ELR (cell line): ENCODE measurements around the gene ANO9.
"Not testable (repeated sequence)": the region's sequence is repeated elsewhere in the genome, so short reads cannot be mapped to it uniquely, and the experiment has no call there.

ENCODE experiments used
- DNase-seq: peaks from one replicate; pipeline ENCODE4 v3.0.0-alpha.2; 2015; ENCODE audit warnings: low read depth

The ANO9 gene

DNA sequence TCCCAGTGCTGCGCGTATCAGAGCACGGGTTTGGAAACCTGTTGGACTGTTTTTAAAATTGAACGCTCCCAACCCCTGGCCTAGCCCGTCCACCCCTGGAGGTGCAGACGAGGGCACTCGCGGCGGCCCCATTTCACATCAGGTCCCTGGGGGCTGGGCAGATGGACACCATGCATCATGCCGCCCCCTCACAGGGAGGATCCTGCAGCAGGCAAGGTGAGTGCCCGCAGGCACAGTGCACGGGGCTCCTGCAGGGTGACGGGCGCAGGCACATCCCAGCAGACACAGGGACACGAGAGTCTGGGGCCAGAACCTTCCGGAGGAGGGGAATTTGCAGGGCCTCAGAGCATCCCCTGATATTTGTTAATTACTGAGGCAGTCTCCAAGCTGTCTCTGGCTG lies 7.3 kb downstream of the ANO9 start:
- DNase-seq: no peak

DNA sequence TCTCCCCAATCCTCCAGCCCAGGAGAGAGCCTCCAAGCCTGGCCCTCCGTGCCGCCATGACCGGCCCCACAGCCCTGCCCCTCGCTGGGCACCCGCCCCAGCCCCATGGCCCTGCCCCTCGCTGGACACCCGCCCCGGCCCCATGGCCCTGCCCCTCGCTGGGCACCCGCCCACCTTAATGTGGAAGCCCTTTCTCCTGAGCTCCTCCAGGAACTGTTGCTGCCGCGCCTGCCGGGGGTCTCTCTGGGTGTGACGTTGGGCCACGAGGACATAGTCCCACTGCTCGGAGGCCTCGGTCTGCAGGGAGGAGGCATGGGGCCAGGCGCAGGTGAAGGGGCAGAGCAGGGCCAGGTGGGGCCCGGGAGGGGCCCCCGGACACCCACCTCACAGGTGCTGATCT lies 8.2 kb downstream of the ANO9 start:
- DNase-seq: no peak

DNA sequence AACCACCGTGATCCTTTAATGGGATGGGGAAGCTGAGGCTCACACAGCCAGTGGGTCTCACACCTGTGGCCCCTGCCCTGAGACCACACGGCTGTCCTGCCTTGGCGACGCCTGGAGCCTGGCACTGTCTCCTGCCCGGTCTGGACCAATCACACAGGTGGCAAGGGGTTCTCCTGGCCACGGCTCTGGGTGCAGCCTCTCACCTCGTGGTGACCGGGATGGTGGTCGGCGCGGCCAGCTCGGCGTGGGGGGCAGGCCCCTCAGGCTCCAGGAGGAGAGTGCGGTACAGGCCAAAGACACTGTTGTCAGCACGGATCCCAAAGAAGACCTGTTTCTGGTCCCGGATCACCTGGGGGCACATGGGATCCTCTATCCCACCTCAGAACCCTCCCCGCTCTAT lies 8.7 kb downstream of the ANO9 start:
- DNase-seq: no peak

DNA sequence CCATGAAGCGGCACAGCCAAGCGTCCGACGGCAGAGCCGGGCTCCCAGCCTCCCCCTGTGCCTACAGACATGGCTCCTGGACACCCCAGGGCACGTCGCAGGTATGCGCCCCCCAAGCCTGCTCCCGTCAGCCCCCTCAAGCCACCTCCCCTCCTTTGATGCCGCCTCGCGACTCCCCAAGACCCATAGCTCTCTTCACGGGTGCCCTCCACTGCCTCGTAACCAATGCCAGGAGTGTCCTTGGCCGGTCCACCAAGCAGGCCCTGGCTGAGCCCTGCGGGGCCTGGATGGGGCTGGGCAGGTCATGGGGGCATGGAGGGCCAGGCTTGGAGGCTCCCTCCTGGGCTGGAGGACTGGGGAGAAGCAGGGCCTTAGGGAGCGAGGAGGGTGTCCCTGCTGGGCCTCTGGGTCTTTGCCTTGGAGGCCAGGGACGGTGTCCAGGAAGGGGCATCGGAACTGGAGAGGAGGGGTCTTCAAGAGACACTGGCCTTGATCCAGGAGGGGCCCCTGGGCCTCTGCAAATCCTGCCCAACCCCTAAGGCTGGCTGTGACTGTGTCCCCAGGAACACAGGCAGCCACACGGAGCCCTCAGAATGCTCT lies 9.2 kb downstream of the ANO9 start:
- no peak for DNase-seq

DNA sequence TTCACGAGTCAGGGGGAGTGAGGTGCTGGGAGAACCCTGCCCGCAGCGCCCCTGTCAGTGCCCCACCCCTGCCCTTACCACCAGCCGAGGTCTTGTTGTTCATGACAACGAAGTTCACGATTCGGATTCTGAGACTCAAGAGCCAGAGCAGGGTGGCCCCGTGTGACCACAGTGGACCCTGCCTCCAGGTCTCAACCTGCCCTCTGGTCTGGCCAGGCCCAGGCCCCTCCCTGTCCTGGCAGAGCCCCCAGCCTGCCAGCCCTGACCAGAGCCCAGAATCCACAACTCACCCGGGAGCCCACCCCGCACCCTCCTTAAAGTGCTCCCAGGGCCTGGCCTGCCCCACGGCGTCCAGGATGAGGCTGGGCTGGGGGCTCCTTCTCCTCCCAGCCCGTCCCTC lies 9.9 kb downstream of the ANO9 start:
- DNase-seq: no peak

DNA sequence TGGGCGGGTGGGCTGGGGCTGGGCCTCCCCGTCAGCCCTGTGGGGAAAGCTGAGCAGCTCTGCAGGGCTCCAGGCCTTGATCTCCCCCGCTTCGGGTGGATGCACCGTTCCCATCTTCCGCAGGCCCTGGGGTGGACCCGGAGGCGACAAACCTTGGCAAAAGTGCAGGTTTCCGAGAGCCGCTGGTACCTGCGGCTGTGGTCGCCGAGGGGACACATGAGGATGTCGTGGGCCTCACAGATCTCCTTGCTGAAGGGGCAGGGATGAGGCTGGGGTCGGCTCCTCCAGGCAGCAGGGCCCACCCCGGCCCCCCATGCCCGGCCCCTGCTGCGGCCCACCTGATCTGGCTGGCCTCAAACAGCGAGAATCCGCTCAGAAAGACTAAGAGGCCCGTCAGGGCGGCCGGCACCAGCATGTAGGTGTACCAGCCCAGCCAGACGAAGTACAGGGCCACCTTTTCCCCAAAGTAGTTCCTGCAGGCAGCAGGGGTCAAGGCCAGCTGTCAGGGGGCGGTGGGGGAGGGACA lies 11.8 kb downstream of the ANO9 start:
- no peak for DNase-seq

DNA sequence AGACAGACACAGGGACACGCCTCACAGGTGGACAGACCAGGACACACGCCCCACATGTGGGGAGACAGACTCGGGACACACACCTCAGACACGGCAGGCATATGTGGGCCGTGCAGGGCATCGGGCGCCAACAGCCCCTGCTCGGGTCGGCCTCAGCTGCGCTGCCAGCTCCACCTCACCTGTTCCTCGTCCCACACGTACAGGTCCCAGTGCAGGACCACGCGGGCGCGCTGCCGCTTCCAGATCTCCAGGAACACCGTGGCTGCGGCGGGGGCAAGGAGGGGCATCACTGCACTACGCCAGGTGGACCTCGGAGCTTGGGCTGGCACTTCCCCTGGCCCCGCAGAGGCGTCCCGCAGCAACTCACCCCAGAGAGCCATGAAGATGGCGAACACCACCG lies 12.4 kb downstream of the ANO9 start:
- DNase-seq: no peak

DNA sequence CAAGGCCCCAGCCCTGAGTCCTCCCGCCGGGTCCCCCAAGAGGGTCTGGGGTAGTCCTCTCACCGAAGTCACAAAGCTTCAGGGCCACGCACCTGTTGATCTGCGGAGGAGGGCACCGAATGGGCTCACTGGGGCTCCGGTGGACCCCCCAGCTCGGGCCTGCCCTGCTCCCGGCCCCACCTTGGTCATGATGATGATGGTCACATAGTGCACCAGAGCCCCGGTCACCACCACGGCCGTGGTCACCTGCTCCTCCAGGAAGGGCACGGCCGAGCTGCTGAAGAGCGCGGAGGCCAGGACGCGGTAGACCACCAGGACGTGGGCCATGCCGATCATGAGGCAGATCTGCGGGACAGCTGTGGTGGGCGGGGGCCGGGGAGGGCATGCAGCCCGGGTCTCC lies 13.5 kb downstream of the ANO9 start:
- DNase-seq: no peak

DNA sequence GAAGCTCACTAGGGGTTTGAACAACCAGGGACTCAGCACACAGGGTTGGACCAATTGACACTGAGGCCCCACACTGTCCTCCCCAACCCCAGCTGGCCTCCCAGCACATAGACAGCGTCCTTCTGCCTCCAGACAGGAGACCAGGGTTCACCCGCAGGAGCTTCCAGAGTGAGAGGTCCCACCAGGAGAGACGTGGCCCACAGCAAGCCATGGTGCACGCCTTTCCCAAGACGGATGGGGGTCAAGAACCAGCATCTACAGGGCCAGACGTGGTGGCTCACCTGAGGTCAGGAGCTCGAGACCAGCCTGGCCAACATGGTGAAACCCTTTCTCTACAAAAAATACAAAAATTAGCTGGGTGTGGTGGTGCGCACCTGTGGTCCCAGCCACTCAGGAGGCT lies 15.0 kb downstream of the ANO9 start:
- DNase-seq: no peak

DNA sequence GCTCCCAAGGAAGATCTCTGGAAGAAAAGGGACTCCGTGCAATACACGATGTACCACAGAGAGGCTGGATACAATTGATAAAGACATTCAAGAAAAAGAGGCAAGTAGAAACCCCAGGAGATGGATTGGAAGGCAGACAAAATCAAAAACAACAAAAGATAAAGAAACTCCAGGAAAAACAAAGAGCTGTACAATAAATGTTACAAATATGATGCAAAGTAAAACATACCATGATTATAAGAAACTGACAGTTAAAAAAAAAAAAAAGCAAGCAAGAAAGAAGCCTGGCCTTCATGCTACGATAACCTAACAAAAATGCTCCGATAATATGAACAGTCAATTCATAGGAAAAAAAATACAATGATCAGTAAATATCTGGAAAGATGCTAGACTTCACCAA lies 16.5 kb downstream of the ANO9 start:
- no peak for DNase-seq

DNA sequence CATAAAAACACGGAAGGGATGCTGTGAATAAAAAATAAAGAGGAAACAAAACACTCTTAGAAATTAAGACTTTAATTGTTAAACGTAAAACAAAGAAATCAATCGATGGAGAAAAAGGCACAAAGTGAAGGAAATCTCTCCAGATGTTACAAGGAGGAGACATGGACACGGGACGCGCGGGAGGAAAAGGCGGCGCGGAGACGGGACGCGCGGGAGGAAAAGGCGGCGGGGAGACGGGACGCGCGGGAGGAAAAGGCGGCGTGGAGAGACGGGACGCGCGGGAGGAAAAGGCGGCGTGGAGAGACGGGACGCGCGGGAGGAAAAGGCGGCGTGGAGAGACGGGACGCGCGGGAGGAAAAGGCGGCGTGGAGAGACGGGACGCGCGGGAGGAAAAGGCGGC lies 17.0 kb downstream of the ANO9 start:
- not testable (repeated sequence) for DNase-seq

DNA sequence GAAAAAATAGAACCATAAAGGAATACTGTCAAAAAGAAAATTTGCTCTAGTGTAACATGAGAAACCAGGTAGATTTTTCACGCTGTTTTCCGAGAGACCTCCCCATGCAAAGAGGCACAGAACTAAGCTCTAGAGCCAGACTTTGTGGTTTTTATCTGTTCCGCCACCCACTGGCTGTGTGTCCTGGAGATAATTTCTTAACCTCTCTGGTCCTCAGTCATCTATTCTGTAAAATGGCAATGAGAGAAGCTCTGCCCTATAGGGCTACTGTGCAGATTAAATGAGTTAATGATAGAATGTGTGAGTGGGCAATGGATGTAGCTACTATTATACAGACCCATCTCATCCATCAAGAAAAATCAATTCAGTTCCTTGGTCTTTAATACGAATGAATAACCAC lies 17.6 kb downstream of the ANO9 start:
- DNase-seq: no peak

DNA sequence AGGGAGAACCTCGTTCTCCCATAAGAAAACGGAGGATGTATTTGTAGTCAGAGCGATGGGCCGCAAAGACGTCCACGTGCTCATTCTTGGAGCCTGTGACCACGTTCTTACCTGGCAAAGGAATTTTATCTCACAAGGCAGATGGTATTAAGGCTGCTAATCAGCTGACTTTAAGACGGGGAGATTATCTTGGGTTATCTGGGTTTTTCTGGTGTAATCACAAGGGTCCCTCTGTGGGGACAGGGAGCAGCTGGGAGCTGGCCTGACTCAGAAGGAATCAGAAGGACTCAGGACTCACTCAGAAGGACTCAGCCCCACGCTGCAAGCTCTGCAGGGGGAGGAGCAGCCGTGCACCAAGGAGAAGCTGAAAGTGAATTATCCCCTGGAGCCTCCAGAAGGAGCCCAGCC lies 19.6 kb downstream of the ANO9 start:
- DNase-seq: peak; percentile 16

DNA sequence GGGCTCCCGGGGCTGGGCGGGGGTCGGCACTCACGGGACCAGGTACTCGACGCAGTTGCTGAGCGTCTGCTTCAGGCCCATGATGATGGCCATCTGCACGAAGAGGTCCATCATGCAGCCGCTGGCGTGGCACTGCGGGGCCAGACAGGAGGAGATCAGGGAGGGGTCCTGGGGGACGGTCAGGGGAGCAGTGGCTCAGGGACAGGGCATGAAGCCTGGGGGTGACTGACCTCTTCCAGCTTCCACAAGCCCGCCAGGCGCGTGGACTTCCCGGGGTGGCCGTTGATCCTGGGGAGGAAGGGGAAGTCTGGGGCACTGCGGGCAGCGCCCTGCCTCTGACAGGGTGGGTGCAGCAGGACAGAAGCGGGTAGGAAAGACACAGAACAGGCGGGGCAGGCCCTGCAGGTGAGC lies 20.9 kb downstream of the ANO9 start:
- DNase-seq: no peak

DNA sequence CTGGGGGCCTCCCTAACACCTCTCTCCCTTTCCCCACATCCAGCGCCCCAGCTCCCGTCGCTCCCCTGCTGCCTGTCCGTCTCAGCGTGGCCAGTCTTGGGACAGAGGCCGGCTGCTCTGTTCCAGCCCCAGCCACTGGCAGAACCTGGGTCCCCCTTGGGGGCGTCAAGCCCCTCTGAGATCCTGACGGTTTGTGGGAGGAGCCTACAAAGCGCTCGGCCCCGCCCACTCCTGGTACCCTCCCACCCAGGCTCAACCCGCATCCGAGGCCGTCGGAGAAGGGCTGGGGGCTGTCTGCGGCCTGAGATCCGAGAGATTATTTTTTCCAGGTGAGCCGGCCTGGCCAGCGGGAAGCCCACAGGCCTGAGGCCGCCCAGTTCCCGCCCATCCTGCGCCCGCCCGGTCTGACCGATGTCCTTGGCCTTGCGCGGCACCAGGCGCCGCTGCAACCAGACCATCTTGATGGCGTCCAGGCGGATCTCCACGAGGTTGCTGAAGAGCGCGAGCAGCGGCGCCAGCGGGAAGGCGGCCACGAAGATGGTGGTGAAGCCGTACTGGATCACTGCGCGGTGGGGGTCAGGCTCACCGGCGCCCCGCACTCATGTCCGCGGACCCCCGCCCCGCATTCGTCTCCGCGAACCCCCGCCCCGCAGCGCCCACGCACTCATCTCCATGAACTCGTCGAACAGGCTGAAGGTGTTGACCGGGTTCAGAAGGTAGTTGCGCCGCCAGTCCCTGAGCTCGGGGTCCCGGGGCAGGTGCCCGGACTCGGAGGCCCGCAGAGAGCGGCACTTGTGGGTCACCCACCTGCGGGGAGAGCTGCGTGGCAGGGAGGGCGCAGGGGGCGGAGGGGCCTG lies 21.5 kb downstream of the ANO9 start:
- DNase-seq: no peak

DNA sequence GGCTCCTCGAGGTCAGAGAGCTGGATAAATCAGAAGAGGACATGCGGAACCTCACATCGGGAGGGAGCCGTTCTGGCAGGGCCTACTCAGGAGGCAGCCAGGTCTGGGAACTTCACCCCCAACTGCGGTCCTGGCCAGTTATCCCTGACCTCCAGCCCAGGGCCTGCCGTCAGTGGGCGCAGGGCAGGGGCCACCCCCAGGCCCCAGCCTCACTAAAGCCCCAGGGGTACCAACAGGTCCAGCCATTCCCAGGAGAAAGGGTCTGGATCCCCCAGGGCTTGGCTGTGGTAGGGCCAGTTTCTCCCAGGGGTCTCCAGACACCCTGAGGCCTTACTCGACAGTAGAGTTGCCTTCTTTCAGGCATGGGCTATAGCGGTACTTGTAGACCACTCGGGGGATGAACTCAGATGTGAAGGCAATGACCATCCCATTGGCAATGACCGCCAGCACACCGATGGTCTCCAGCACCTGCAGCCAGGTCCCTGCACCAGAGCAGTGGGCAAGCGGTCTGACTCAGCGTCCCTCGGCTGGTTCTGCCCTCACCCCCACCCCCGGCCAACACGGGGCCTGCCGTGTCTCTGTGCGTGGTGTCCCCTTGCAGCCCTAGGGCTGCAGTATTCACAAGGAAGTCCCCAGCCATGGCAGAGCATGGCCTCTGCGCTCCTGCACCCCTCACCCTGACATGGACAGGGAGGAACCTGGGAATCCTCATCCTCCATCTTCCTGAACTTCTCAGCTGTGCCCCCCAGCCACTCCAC lies 22.4 kb downstream of the ANO9 start:
- no peak for DNase-seq

DNA sequence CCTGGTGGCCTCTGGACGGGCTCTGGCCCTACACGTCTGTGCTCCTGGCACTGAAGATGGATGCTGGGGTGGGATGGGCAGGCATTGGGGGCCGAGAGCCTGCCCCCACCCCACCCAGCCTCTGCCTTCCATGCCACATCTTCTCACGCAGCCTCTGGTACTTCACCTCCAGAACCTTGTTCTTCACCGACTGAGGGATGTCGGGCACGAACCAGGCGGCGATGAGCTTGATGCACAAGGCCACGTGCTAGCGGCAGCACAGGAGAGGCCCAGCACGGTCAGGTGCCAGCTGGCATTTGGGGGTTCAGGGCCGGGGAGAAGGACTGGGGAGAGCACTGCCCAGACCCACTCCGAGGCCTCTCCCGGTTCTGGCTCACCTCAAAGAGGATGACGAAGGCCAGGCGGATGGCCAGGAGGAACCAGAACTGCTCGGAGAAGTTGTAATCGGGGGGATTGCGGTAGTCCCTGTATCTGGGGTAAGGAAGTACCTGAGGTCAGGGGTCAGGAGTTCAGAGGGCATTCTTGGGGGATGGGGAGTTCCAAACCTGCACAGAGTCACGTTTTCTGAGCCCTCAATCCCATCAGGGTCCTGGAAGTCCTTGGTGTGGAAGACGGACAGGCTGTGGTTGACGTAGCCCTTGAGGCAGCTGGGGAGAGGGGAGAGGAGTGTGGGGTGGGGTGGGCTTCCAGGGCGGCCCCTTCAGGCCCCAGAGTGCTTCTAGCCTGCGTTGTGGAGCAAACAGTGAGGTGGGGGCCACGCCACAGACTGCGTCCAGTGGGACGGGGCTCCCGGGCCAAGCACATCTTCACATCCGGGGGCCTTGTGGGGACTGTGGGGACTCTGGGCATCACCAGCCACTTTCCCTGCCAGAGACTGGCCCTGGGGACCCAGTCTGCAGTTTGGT lies 23.2 kb downstream of the ANO9 start:
- no peak for DNase-seq

DNA sequence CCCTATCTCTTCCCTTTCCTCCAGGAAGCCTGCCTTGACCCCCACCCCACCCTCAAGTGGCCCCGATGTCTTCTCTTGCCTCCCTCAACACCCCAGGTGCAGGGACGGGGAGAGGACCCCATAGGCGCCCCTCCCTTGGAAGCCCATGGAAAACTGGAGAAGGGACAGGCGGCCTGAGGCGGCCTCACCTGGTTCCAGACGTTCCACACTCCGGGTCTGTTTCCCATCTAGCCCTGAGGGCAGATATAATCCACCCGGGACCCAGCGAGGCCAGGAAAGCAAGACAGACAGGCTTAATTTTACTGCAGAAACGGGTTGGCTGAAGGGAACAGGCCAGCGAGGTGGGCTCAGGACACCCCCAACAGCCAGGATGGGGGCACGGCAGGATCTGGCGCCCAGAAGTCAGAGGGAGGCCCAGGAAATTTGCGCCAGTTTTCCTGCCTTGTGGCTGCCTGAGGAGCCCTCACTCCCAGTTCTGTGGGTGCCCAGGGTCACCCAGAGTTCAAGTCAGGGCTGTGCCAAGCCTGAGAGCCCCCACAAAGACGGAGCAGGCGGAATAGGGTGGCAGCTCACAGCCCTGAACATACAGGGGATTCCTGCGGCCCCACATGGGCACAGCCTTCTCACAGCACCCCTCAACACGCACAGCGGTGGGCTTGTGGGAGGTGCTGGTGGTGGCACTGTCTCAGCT lies 24.0 kb downstream of the ANO9 start:
- DNase-seq: no peak

DNA sequence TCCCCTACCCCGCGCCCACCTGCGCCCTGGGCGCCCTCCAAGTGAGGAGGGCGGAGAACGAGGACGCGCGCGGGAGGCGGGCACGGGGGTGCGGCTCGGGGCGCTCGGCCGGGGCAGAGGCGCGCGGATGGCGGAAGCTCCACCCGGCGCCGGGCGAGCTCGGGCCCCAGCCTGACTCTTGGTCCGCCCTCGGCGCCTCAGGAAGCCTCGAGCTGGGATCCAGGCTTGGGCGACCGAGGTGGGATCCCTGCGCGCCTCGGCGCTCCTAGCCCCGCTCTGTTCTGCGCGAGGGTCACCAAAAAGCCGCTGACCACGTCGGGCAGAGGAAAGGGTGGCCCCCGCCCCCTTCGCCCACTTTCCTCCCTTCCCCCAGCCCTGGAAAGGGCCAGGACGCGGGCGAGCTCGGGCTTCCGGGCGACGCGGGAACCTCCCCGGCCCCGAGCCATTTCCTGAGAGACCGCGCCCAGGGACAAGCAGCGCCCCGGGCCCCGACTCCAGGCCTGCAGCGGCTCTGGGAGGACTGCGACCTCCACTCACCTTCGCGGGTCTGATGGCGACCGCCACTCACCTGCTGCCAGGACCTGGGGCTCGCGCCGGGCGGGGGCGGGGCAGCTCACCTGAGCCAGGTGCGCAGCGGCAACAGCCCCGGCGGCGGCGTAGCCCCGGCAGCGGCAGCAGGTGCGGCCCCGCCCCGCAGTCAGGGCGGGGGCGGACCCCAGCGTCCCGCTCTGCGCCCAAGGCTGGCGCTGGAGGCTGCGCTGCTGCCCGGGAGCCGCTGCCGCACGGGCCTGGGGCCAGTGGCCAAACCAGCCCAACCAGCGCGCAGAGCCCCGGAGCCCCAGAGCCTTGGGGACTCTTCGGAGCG lies 24.8 kb downstream of the ANO9 start:
- DNase-seq: peak; percentile 48

DNA sequence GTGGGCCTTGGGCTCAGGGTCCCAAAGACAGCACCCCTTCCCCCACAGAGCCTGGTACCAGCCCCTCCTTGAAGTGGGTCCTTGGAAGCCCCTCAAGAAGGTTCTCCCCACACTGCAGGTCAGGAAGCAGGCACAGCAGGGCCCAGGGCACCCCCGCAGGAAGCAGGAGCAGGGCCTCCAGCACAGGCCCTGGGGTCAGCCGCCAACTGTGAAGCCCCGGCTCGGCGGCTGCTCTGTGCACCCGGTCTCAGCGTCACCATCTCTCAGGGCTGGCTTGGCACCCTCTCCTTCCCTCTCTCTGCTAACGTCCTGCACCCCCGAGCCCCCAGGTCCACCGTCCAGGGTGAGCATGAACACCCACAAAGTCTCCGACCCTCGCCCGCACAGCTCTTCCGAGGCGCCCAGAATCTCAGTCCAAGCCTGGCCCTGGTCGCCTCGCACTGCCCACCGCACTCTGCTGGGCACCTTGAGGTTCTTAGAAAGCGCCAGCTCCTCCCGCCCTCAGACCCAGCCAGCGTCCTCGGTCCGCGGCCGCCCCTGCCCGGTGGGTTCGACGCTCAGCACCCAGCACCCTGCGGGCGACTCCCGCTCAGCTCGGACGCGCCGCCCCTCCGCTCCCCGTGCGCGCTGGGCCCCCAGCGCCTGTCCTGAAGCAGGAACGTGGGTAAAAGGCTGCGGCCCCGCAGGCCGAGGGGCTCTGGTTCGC lies 25.6 kb downstream of the ANO9 start:
- DNase-seq: no peak
